HepG2 (cell line): Measurements from ENCODE around the gene VENTX. TPM values are rescaled to one million over a fixed set of nuclear protein-coding genes. Genes with fewer than 3 reads are reported as not detected.

Source experiments
- BRD4 ChIP-seq: sonication (generic); formaldehyde crosslinking; IDR thresholded peaks from 2 replicates; pipeline ENCODE4 v1.4.0; 2020; ENCODE audit warnings: missing genetic modification reagents
- FOSL2 ChIP-seq: sonication (generic); formaldehyde crosslinking; IDR thresholded peaks from 2 replicates; pipeline ENCODE4 v1.4.0; 2020; ENCODE audit warnings: missing genetic modification reagents
- MEIS1 ChIP-seq: sonication (generic); formaldehyde crosslinking; IDR thresholded peaks from 2 replicates; pipeline ENCODE4 v1.9.0; 2021; ENCODE audit warnings: mild to moderate bottlenecking, missing genetic modification reagents, moderate library complexity, borderline replicate concordance
- MXI1 ChIP-seq: IDR thresholded peaks from 3 replicates; pipeline ENCODE4 v1.6.1; 2012; ENCODE audit warnings: low read depth, low read length, inconsistent platforms, borderline replicate concordance
- NPAS2 ChIP-seq: sonication (generic); formaldehyde crosslinking; IDR thresholded peaks from 2 replicates; pipeline ENCODE4 v1.8.0; 2022; ENCODE audit warnings: mild to moderate bottlenecking, missing genetic modification reagents, borderline replicate concordance
- NR2F2 ChIP-seq: IDR thresholded peaks from 2 replicates; pipeline ENCODE4 v1.6.1; 2012; ENCODE audit warnings: low read depth, inconsistent platforms, borderline replicate concordance
- RBAK ChIP-seq: sonication (generic); formaldehyde crosslinking; IDR thresholded peaks from 2 replicates; pipeline ENCODE4 v1.5.1; 2020; ENCODE audit warnings: mild to moderate bottlenecking, missing genetic modification reagents
- REXO4 ChIP-seq: sonication (generic); formaldehyde crosslinking; IDR thresholded peaks from 2 replicates; pipeline ENCODE4 v1.8.0; 2022; ENCODE audit warnings: missing genetic modification reagents, mild to moderate bottlenecking, borderline replicate concordance
- SCMH1 ChIP-seq: sonication (generic); formaldehyde crosslinking; IDR thresholded peaks from 2 replicates; pipeline ENCODE4 v1.9.0; 2021; ENCODE audit warnings: missing genetic modification reagents, mild to moderate bottlenecking, borderline replicate concordance
- ZFX ChIP-seq: sonication (generic); formaldehyde crosslinking; IDR thresholded peaks from 2 replicates; pipeline ENCODE4 v1.4.0; 2020; ENCODE audit warnings: mild to moderate bottlenecking, low read depth, missing genetic modification reagents, moderate library complexity
- ZNF317 ChIP-seq: sonication (generic); formaldehyde crosslinking; IDR thresholded peaks from 2 replicates; pipeline ENCODE4 v1.5.0; 2020; ENCODE audit warnings: mild to moderate bottlenecking, missing genetic modification reagents
- ZNF746 ChIP-seq: sonication (generic); formaldehyde crosslinking; IDR thresholded peaks from 2 replicates; pipeline ENCODE4 v1.8.0; 2022; ENCODE audit warnings: mild to moderate bottlenecking, missing genetic modification reagents
- polyA plus RNA-seq, 8 experiments: library from polyadenylated mRNA; depleted of rRNA in 3 of 8; stranded (reverse) in 7 of 8; unstranded in 1 of 8; fragments of >200 nt; fragmentation: Illumina TruSeq in 4 of 8; extraction: Trizol in 4 of 8; gene quantifications; 2 replicates each; pipeline versions ENCODE4 v1.2.1 to v1.2.3, GENCODE V29; 2011 to 2016; ENCODE audit warnings: low read depth in 4 of 8, missing spikeins in 1 of 8, mixed read lengths in 1 of 8; ENCODE audit not compliant: insufficient read depth in 1 of 8
- total RNA-seq, 5 experiments: library from RNA; depleted of rRNA; stranded (reverse); fragments of >200 nt; fragmentation: Illumina TruSeq; extraction: Trizol; gene quantifications; 2 replicates each; pipeline ENCODE4 v1.2.3, GENCODE V29; 2016; ENCODE audit warnings: low read depth in 1 of 5
- TF ChIP-seq, protein P1 (sequence below): sonication (generic); formaldehyde crosslinking; IDR thresholded peaks from 2 replicates; pipeline ENCODE4 v1.8.0; 2022; ENCODE audit warnings: missing genetic modification reagents, mild to moderate bottlenecking, moderate library complexity, borderline replicate concordance
- TF ChIP-seq, protein P2 (sequence below): sonication (generic); formaldehyde crosslinking; IDR thresholded peaks from 2 replicates; pipeline ENCODE4 v1.8.1; 2022; ENCODE audit warnings: mild to moderate bottlenecking, missing genetic modification reagents
- TF ChIP-seq, protein P3 (sequence below): sonication (generic); formaldehyde crosslinking; IDR thresholded peaks from 2 replicates; pipeline ENCODE4 v1.9.0; 2021; ENCODE audit warnings: mild to moderate bottlenecking, missing genetic modification reagents
- TF ChIP-seq, protein P4 (sequence below): sonication (generic); formaldehyde crosslinking; IDR thresholded peaks from 2 replicates; pipeline ENCODE4 v1.4.0; 2020; ENCODE audit warnings: missing genetic modification reagents

VENTX gene
- total and polyA plus RNA-seq, 2 of the 13 experiments (the other 11 are each of a cell fraction or from before 2014, with no cell fraction given): not detected

DNA sequence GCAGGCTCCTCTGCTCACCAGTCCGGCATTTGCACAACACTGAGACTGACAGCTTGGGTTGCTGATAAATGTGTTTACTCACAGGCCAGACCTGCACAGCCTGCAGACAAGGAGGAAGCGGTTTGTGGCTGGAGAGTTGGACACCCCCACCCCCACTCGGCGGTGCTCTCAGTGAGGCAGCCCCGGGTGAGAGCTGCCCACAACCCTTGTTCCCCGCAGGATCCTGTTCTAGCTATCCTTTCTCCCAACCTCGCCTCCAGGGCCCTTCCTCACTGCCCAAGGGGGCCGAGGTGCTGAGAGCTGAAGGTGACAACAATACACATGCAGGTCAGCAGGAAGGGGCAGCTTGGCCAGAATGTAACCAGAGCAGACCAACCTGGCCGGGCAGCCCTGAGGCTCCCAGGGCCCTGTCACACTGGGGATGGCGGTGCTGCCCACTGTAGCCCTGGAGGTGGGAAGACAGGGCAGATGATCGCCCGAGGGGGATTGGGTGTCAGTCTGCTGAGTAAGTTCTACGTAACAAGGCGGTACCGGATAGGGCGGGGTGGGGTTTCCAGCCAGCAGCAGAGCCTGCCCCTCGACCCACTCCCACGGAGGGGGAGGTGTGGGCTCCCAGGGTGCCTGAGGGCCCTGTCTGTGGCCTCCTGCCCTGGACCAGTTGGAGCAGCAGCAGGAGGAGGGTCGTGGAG lies 41.1 kb downstream of the VENTX start (continued):
- TF ChIP-seq, protein P1, sequence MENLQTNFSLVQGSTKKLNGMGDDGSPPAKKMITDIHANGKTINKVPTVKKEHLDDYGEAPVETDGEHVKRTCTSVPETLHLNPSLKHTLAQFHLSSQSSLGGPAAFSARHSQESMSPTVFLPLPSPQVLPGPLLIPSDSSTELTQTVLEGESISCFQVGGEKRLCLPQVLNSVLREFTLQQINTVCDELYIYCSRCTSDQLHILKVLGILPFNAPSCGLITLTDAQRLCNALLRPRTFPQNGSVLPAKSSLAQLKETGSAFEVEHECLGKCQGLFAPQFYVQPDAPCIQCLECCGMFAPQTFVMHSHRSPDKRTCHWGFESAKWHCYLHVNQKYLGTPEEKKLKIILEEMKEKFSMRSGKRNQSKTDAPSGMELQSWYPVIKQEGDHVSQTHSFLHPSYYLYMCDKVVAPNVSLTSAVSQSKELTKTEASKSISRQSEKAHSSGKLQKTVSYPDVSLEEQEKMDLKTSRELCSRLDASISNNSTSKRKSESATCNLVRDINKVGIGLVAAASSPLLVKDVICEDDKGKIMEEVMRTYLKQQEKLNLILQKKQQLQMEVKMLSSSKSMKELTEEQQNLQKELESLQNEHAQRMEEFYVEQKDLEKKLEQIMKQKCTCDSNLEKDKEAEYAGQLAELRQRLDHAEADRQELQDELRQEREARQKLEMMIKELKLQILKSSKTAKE (CRISPR knock-in tag): peak; percentile 40; the same call in 1 of the 2 replicates
- TF ChIP-seq MEIS1 (CRISPR knock-in tag): peak; percentile 86; the same call in 1 of the 2 replicates
- TF ChIP-seq, protein P2, sequence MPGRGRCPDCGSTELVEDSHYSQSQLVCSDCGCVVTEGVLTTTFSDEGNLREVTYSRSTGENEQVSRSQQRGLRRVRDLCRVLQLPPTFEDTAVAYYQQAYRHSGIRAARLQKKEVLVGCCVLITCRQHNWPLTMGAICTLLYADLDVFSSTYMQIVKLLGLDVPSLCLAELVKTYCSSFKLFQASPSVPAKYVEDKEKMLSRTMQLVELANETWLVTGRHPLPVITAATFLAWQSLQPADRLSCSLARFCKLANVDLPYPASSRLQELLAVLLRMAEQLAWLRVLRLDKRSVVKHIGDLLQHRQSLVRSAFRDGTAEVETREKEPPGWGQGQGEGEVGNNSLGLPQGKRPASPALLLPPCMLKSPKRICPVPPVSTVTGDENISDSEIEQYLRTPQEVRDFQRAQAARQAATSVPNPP (CRISPR knock-in tag): no peak
- no peak for TF ChIP-seq NR2F2
- no peak for TF ChIP-seq RBAK (CRISPR knock-in tag)
- TF ChIP-seq, protein P3, sequence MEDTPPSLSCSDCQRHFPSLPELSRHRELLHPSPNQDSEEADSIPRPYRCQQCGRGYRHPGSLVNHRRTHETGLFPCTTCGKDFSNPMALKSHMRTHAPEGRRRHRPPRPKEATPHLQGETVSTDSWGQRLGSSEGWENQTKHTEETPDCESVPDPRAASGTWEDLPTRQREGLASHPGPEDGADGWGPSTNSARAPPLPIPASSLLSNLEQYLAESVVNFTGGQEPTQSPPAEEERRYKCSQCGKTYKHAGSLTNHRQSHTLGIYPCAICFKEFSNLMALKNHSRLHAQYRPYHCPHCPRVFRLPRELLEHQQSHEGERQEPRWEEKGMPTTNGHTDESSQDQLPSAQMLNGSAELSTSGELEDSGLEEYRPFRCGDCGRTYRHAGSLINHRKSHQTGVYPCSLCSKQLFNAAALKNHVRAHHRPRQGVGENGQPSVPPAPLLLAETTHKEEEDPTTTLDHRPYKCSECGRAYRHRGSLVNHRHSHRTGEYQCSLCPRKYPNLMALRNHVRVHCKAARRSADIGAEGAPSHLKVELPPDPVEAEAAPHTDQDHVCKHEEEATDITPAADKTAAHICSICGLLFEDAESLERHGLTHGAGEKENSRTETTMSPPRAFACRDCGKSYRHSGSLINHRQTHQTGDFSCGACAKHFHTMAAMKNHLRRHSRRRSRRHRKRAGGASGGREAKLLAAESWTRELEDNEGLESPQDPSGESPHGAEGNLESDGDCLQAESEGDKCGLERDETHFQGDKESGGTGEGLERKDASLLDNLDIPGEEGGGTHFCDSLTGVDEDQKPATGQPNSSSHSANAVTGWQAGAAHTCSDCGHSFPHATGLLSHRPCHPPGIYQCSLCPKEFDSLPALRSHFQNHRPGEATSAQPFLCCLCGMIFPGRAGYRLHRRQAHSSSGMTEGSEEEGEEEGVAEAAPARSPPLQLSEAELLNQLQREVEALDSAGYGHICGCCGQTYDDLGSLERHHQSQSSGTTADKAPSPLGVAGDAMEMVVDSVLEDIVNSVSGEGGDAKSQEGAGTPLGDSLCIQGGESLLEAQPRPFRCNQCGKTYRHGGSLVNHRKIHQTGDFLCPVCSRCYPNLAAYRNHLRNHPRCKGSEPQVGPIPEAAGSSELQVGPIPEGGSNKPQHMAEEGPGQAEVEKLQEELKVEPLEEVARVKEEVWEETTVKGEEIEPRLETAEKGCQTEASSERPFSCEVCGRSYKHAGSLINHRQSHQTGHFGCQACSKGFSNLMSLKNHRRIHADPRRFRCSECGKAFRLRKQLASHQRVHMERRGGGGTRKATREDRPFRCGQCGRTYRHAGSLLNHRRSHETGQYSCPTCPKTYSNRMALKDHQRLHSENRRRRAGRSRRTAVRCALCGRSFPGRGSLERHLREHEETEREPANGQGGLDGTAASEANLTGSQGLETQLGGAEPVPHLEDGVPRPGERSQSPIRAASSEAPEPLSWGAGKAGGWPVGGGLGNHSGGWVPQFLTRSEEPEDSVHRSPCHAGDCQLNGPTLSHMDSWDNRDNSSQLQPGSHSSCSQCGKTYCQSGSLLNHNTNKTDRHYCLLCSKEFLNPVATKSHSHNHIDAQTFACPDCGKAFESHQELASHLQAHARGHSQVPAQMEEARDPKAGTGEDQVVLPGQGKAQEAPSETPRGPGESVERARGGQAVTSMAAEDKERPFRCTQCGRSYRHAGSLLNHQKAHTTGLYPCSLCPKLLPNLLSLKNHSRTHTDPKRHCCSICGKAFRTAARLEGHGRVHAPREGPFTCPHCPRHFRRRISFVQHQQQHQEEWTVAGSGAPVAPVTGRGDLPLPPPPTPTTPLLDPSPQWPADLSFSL: no peak
- no peak for TF ChIP-seq ZNF317 (CRISPR knock-in tag)
- no peak for TF ChIP-seq SCMH1 (CRISPR knock-in tag)
- no peak for TF ChIP-seq REXO4 (CRISPR knock-in tag)
- no peak for TF ChIP-seq ZNF746 (CRISPR knock-in tag)
- 0 out of 2 replicates have a peak, but pooled peaks have one; percentile 22 for TF ChIP-seq FOSL2 (CRISPR knock-in tag)
- TF ChIP-seq BRD4 (CRISPR knock-in tag): no peak
- TF ChIP-seq, protein P4, sequence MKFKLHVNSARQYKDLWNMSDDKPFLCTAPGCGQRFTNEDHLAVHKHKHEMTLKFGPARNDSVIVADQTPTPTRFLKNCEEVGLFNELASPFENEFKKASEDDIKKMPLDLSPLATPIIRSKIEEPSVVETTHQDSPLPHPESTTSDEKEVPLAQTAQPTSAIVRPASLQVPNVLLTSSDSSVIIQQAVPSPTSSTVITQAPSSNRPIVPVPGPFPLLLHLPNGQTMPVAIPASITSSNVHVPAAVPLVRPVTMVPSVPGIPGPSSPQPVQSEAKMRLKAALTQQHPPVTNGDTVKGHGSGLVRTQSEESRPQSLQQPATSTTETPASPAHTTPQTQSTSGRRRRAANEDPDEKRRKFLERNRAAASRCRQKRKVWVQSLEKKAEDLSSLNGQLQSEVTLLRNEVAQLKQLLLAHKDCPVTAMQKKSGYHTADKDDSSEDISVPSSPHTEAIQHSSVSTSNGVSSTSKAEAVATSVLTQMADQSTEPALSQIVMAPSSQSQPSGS (CRISPR knock-in tag): no peak
- TF ChIP-seq NPAS2 (CRISPR knock-in tag): no peak
- no peak for TF ChIP-seq MXI1
- TF ChIP-seq ZFX (CRISPR knock-in tag): peak; percentile 41; the same call in 1 of the 2 replicates
